Common myeloid progenitor, CD34-positive (primary cell): ENCODE data around the gene C1orf174.

ENCODE experiments used
- CTCF ChIA-PET: fragments of 350-600 bp; sonication (Branson Sonifier 250); formaldehyde crosslinking; loops from one replicate; lab custom pipeline; 2021; ENCODE audit warnings: antibody characterized with exemption; lab: Charles Lee
- POLR2A ChIA-PET: fragments of 350-600 bp; sonication (Branson Sonifier 250); formaldehyde crosslinking; loops from one replicate; lab custom pipeline; 2021; ENCODE audit warnings: antibody characterized with exemption; lab: Charles Lee
- DNase-seq, 3 donors: peaks; one replicate each; pipeline versions ENCODE4 v3.0.0 to v3.0.0-alpha.2; 2013
- H3K27ac ChIP-seq, 2 experiments: 1 replicate in 1 of 2; 2 replicates in 1 of 2; pipeline ENCODE4 v1.7.0; 2013; ENCODE audit warnings: inconsistent platforms in 2 of 2, low read length in 2 of 2, mild to moderate bottlenecking in 2 of 2, low read depth in 1 of 2, moderate library complexity in 1 of 2; ENCODE audit not compliant: severe bottlenecking in 2 of 2, insufficient read depth in 1 of 2, poor library complexity in 1 of 2
- H3K27me3 ChIP-seq, 5 experiments: replicated peaks in 2 of 5; 1 replicate in 3 of 5; 2 replicates in 2 of 5; pipeline versions ENCODE4 v1.6.1 to v1.7.0; 2013; ENCODE audit warnings: low read length in 4 of 5, mild to moderate bottlenecking in 2 of 5, moderate library complexity in 2 of 5, inconsistent platforms in 1 of 5; ENCODE audit not compliant: insufficient read depth in 5 of 5, control insufficient read depth in 4 of 5
- H3K36me3 ChIP-seq, 4 experiments: 1 replicate in 2 of 4; 2 replicates in 2 of 4; pipeline versions ENCODE4 v1.6.1 to v1.7.0; 2013; ENCODE audit warnings: low read length in 3 of 4, control low read depth in 1 of 4, mild to moderate bottlenecking in 1 of 4; ENCODE audit not compliant: control insufficient read depth in 4 of 4, insufficient read depth in 4 of 4
- H3K4me1 ChIP-seq, 4 experiments: 1 replicate in 3 of 4; 2 replicates in 1 of 4; pipeline versions ENCODE4 v1.6.1 to v1.7.1; 2013; ENCODE audit warnings: low read length in 3 of 4, mild to moderate bottlenecking in 3 of 4, control low read depth in 1 of 4, inconsistent platforms in 1 of 4, moderate library complexity in 1 of 4; ENCODE audit not compliant: control insufficient read depth in 4 of 4, insufficient read depth in 4 of 4; ENCODE audit errors: control extremely low read depth in 1 of 4
- H3K4me3 ChIP-seq, 7 experiments: 1 replicate in 4 of 7; 2 replicates in 3 of 7; pipeline versions ENCODE4 v1.5.1 to v1.7.0; 2013; ENCODE audit warnings: mild to moderate bottlenecking in 7 of 7, low read length in 6 of 7, moderate library complexity in 6 of 7, inconsistent platforms in 2 of 7, low read depth in 2 of 7, control low read depth in 1 of 7; ENCODE audit not compliant: insufficient read depth in 4 of 7, control insufficient read depth in 1 of 7; ENCODE audit errors: extremely low read depth in 1 of 7
- H3K9me3 ChIP-seq, 5 experiments: 1 replicate in 4 of 5; 2 replicates in 1 of 5; pipeline versions ENCODE4 v1.6.1 to v1.7.1; 2013; ENCODE audit warnings: low read length in 4 of 5, mild to moderate bottlenecking in 2 of 5, inconsistent platforms in 1 of 5, low read depth in 1 of 5, moderate library complexity in 1 of 5; ENCODE audit not compliant: control insufficient read depth in 4 of 5, insufficient read depth in 2 of 5; ENCODE audit errors: control extremely low read depth in 1 of 5
- WGBS: methylation state at CpG from one replicate; pipeline ENCODE4 v1.1.5; 2013; ENCODE audit not compliant: insufficient coverage; 5-methylcytosine and 5-hydroxymethylcytosine counted together

The C1orf174 gene

GRCh38 chr1:3888301-3888700 lies 11.8 kb downstream of the C1orf174 start:
- CTCF ChIA-PET, result interaction anchor here (0.6 kb wide), 1 partner anchor 30 kb away, joined by 3 read pairs; no protein-coding TSS in a partner anchor

DNA sequence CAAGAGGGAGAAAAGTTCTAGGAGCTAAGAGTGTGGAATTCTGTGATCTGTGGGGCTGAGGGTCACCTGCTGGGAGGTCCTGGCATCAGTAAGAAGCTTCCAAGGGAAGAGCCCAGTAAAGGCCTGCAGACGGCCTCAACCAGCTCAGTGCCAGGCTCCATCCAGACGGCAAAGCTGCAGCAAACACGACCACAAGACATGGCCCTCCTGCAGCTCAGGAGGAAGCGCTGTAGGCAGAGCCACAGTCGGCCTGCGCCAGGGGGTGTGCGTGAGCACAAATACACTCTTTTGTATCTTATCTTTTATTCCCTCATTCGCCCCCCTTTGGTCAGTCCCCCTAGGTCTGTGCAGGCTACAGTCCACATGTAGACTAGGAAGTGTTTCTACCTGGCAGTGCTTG lies 13.4 kb downstream of the C1orf174 start:
- H3K36me3 ChIP-seq, result peaks cover 4 to 62% (median 35%) of the 10 kb centered on the region in 4 experiments
- H3K9me3 ChIP-seq, result no peaks in the 10 kb centered on the region
- DNase-seq, result no peak
- WGBS, result 98% methylated on average over 6 of the region's 8 CpGs
- ChIA-PET CTCF (no interaction called here), POLR2A (no interaction called here)
- peaks cover 9 to 27% (median 17%) of the 10 kb centered on the region in 4 experiments for H3K4me1 ChIP-seq
- H3K27ac ChIP-seq, result no peak overlapping the region
- no peaks in the 10 kb centered on the region for H3K27me3 ChIP-seq
- H3K4me3 ChIP-seq, result no peak overlapping the region

More at GRCh38 chr1:3888301-3888700, 11.8 kb downstream of the C1orf174 start:
- no peak overlapping the region for H3K4me3 ChIP-seq
- 93% methylated on average over 15 of the region's 15 CpGs for WGBS
- H3K9me3 ChIP-seq, result no peaks in the 10 kb centered on the region
- peaks cover 4 to 67% (median 37%) of the 10 kb centered on the region in 4 experiments for H3K36me3 ChIP-seq
- DNase-seq, result no peak
- H3K27me3 ChIP-seq, result no peaks in the 10 kb centered on the region
- POLR2A ChIA-PET, result no interaction called here
- H3K27ac ChIP-seq, result no peak overlapping the region
- peaks cover 9 to 28% (median 18%) of the 10 kb centered on the region in 4 experiments for H3K4me1 ChIP-seq

DNA sequence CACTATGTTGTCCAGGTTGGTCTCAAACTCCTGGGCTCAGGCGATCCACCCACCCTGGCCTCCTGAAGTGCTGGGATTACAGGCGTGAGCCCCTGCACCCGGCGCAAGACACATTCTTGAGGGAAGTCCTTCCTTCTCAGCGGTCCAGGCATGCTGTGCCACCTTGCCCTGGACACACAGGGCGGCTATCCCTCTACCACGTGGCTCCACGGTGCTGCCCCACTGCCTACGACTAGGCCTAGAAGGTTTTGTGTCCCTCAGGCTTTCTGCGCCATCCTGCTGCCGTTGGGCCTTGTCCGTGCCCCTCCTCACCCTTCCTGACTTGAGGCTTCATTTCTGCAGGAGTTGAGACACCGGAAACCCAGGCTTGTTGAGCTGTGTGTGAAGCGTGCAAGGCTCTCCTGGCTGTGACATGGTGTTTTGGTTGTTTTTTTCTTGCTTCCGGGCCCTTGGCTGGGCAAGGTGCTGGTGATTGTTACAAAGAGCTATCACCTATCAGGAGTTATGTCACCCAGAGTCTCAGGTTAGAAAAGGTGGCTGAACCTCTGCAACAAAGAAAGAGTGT lies 13.9 kb downstream of the C1orf174 start:
- no peak for DNase-seq
- ChIA-PET CTCF (interaction anchor here (1.2 kb wide), 1 partner anchor 13 kb away, joined by 4 read pairs; the partner anchor contains the start of gene C1orf174), POLR2A (no interaction called here)

DNA sequence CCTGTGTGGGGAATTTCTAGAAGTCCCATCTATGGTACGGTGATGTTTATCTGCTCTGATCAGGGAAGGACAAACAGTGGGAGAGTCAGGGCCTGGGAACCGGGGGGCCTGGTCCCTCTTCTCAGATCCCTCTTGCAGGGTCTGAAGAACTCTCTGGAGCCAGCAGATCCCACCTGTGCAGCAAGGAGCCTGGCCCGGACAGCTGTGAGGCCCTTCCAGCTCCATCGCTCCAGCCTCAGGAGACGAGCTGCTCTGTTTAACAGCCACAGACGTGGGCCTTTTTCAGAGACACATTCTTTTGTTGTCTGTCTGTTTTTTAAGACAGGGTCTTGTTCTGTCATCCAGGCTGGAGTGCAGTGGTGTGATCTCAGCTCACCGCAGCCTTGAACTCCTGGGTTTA lies 14.5 kb downstream of the C1orf174 start:
- Histone ChIP-seq H3K4me1 (peaks cover 7 to 22% (median 12%) of the 10 kb centered on the region in 4 experiments), H3K36me3 (peaks cover 4 to 56% (median 35%) of the 10 kb centered on the region in 4 experiments), H3K4me3 (no peak overlapping the region), H3K9me3 (no peaks in the 10 kb centered on the region), H3K27ac (no peak overlapping the region), H3K27me3 (no peaks in the 10 kb centered on the region)
- WGBS, result 93% methylated on average over 7 of the region's 7 CpGs
- ChIA-PET CTCF (interaction anchor here (1.0 to 1.2 kb wide), 2 partner anchors 12 to 14 kb away, joined by 3 to 4 read pairs; partner anchors contain the start of gene C1orf174), POLR2A (no interaction called here)
- DNase-seq, result no peak

More for the DNA sequence above, 13.9 kb downstream of the C1orf174 start:
- Histone ChIP-seq H3K36me3 (peaks cover 4 to 58% (median 35%) of the 10 kb centered on the region in 4 experiments), H3K4me1 (peaks cover 9 to 23% (median 15%) of the 10 kb centered on the region in 4 experiments), H3K9me3 (no peaks in the 10 kb centered on the region), H3K27ac (no peak overlapping the region), H3K27me3 (no peaks in the 10 kb centered on the region), H3K4me3 (no peak overlapping the region)
- WGBS, result 93% methylated on average over 15 of the region's 15 CpGs

DNA sequence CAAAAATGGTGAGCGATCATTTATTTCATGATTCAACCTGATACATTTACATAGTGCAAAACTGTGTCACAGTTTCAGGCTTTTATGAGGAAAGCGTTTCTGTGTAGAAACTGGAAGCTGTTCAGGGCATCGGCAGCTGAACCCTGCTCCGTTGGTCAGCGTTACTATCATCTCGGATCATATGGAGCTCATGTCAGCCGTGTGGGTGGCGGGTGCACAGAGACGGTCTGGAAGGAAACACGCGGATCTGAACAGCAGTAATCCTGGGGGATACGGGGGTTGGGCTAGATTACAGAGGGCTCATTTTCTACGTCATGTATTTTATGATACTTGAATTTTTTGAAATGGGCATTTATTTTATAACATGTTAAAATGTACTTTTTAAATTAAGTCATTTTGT lies 15.1 kb downstream of the C1orf174 start:
- H3K27ac ChIP-seq, result no peak overlapping the region
- H3K4me1 ChIP-seq, result peaks cover 3 to 22% (median 9%) of the 10 kb centered on the region in 4 experiments
- ChIA-PET POLR2A (no interaction called here), CTCF (interaction anchor here (1.0 to 1.2 kb wide), 2 partner anchors 11 to 14 kb away, joined by 3 to 4 read pairs; partner anchors contain the start of gene C1orf174)
- H3K27me3 ChIP-seq, result no peaks in the 10 kb centered on the region
- no peak overlapping the region for H3K4me3 ChIP-seq
- H3K36me3 ChIP-seq, result peaks cover 4 to 52% (median 32%) of the 10 kb centered on the region in 4 experiments
- WGBS, result 96% methylated on average over 12 of the region's 13 CpGs
- DNase-seq, result no peak
- no peaks in the 10 kb centered on the region for H3K9me3 ChIP-seq

GRCh38 chr1:3883194-3883925 lies 16.7 kb downstream of the C1orf174 start:
- Histone ChIP-seq H3K4me1 (peaks cover 0 to 20% (median 8%) of the 10 kb centered on the region in 4 experiments), H3K4me3 (no peak overlapping the region), H3K27me3 (no peaks in the 10 kb centered on the region), H3K36me3 (peaks cover 4 to 51% (median 32%) of the 10 kb centered on the region in 4 experiments), H3K9me3 (peaks cover 0 to 11% (median 6%) of the 10 kb centered on the region in 5 experiments), H3K27ac (no peak overlapping the region)
- DNase-seq, result peak in 2 of 3 donors; percentile 28 to 50
- 98% methylated on average over 15 of the region's 18 CpGs for whole genome bisulfite sequencing
- CTCF ChIA-PET, result interaction anchor here (1.0 to 1.4 kb wide), 2 partner anchors 11 to 16 kb away, joined by 3 to 4 read pairs; partner anchors contain the start of gene C1orf174
- POLR2A ChIA-PET, result no interaction called here
